NCI-H1694 treated with DMSO at 0.1 percent for 48 hours (cell line): ENCODE data around the gene KRTAP5-4.
"Not testable (repeated sequence)": the region's sequence is repeated elsewhere in the genome, so short reads cannot be mapped to it uniquely, and the experiment has no call there.

Experiments used
- DNase-seq: peaks from one replicate; lab custom pipeline; 2025; lab: John Stamatoyannopoulos, UW

KRTAP5-4 gene

DNA sequence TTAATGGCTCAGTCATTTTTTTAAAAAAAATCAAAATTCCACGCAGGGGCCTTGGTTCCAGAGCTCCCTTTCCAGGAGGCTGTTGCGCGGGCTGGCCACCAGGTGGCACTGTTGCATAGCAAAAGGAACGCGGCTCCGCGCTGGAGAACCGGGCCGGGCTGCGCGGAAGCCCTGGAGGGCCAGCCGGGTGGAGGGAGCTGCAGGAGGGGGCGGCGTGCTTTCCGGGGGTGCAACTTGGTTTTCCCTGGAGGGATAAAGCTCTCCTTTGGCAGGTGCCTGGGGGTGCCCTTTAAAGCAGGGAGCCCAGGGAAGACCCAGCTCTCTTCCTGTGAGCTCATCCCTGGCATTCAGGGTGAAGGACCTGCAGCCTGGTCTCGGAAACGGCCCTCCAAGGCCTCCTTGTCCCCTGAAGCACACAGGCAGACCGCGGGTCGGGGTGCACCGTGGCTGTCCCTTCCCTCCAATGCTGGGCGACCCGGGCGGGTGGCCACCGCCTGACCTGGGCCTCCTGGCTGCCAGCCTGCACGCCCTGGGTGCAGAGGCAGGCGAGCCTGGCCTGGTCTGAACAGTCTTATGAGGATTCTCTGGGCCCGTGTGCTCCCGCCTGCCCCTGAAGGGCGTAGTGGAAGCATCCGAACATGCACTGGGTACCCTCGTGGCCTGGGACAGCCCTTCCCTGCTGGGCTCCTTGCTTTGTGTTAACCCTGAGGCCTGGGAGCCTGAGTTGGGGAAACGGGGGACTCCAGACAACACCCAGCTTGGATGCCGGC lies 31.0 kb upstream of the KRTAP5-4 start:
- no peak for DNase-seq

DNA sequence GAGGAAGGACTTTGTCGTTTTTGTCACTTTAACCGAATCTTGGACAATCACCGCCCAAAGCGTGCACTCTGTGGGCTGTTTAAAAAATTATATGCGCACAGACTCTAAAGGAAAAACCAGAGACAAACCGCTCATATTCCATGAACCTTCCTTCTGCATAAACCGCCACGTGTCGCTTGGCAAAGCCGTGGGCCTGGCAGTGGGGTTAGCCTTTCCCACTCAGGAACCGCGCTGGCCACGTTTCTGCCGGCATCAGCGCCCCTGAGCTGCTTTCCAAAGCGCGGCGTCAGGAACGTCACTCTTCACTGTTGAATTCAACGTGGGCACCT lies 30.5 kb upstream of the KRTAP5-4 start:
- DNase-seq, result no peak

DNA sequence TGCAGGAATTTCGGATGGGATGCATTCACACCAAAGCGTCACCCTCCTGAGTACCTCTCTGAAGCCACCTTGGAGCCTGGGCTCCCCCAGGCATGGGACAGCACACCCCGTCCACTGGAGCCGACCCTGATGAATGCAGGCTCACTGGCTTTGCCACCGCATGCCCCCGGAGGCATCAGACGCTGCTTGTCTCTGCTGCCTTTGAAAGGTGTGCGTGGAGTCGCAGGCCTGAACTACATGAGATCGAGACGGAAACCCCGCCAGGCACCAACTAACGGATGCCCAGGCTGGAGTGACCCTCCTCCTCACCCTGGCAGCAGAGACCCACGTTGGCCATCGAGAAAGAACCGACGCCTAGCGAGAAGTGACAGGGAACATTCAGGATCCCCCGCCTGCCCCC lies 30.1 kb upstream of the KRTAP5-4 start:
- no peak for DNase-seq

DNA sequence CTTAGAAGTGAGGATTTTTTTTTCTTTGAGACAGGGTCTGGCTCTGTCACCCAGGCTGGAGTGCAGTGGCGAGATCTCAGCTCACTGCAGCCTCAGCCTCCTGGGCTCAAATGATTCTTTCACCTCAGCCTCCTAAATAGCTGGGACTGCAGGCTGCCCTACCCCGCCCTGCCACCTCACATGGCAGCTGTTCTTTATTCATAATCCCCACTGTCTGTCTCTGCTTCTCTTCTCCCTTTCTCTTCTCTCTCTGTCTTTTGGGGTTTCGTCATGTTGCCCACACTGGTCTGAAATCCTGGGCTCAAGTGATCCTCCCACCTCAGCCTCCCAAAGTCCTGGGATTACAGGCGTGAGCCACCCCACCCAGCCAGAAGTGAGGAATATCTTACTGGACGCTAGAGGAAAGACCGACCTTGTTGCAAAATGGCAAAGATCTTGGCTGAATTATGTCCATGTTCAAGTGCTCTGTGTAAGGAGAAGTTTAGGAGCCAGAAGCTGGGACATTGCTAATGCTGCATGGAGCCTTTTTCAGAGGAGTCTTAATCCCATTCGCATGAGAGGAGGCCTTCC lies 29.6 kb upstream of the KRTAP5-4 start:
- DNase-seq, result no peak

DNA sequence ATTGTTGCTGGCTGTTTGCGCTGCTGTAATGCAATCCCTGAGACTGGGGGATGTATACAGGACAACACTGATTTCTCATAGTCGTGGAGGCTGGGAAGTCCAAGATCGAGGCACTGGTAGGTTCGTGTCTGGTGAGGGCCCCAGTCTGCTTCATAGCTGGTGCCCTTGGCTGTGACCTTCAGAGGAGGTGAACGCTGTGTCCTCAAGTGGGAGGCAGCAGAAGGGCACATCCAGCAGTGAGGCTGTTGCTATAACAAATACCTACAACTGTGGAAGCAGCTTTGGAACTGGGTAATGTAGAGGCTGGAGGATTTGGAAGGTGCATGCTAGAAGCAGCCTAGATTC lies 29.0 kb upstream of the KRTAP5-4 start:
- no peak for DNase-seq

DNA sequence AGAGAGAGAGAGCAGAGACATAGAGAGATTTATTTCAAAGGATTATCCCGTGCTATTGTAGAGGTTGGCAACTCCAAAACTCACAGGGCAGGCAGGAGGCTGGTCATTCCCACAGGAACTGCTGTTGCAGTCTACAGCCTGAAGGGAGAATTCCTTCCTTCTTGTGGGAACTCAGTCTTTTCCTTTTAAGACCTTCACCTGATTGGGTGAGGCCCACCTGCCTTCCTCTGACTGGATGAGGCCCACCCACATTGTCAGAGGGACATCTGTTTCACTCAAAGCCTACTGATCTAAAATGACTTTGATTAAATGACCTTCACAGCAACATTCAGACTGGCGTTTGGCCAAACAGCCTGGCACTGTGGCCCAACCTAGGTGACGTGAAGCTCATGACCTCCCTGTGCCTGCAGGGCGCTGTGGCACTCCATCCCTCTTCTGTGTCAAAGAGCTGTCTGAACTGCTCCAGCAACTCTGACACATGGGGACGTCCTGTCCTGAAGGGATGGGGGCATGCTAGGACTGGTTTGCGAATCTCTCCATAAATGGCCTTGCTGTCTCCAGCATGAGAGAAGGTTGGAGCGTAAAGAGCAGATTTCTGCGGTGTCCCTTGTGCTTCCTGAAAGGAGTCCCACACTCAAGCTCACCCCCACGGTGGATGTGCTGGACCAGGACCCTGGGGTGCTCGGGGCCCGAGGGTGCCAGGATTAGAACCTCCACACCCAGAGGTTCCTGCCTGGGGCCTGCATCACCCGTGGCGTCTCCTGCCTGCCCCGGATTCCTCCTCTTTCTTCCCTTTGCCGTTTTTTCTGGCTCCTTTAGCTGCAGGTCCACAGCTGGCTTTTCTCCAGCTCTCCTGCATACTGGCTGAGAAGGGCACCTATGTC lies 28.3 kb upstream of the KRTAP5-4 start:
- DNase-seq, result no peak

DNA sequence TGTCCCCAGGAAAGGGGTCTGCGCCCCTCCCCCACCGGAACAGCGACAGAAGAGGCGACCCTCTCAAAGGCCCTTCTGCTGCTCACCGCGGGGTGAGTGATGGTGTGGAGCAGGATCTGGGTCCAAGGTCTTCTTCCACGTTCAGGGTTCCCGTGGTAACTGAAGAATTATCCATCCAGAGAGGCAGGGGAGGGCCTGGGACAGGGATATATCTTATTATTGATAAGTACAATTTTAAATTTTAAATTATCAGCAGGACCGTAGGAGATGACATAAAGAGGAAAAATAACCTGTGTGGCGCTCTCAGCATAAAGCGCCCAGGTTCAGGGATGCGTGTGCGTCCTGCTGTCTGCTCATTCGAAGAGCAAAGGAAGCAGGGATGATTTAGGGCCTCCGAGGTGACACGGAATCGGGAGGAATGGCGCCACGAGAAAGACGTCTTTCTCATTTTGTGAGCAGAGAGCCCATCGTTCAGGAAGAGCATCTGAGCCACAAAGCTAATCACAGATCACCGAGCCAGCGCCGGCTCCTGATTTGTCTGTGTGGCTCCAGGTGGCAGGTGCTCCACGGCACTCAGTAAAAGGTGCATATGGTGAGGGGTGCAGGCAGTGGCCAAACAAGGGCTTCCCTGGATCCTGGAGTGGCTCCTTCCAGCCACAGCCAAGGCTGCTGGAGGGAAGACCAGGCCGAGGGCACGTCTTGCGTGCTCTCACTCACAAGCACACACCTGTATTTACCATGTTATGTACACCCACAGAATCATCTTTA lies 26.9 kb upstream of the KRTAP5-4 start:
- no peak for DNase-seq

DNA sequence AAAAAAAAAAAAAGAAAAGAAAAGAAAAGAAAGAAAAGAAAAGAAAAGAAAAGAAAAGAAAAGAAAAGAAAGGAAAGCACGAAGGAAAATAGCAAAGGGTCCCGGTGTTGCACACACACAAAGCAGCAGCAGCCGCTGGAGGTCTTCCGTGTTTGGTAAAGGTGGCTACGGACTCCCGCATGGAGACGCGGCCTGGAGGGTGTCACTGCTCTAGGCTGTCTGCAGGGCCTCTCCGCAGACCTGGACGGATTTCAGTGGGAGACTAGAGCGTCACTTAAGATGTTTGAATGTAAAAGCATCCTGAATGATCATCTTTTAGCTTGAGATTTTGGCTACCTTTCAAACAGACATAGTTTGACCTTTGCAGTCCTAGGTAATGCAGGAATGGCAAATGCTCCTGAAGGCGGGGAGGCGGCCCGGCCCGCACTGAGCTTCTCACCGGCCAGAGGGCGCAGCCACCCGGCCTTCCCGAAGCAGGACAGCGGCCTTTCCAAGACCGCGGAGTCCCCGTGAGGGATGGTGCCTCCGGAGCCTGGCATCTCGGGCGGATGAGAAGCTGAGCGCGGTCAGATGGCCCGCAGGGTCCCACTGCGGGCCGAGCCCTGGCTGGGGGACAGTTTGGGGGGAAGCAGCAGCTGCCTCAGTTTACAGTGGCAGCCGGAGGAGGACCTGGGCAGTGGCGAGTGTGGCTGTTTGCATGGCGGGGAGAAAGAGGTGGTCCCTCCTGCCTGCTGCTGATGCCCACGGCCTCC lies 26.1 kb upstream of the KRTAP5-4 start:
- no peak for DNase-seq

DNA sequence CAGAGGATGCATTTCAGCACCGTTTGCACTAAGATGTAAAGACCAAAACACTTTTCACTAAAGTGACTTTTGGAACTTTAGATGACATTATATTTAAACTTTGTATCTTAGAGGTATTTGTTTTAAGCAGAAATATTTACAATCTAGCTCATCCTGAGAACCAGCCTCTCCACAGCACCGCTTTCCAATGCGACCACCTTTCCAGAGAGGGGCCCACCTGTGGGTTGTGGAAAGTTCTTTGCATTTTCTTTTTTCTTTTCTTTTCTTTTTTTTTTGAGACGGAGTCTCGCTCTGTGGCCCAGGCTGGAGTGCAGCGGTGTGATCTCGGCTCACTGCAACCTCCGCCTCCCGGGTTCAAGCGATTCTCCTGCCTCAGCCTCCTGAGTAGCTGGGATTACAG lies 24.6 kb upstream of the KRTAP5-4 start:
- DNase-seq, result not testable (repeated sequence)

DNA sequence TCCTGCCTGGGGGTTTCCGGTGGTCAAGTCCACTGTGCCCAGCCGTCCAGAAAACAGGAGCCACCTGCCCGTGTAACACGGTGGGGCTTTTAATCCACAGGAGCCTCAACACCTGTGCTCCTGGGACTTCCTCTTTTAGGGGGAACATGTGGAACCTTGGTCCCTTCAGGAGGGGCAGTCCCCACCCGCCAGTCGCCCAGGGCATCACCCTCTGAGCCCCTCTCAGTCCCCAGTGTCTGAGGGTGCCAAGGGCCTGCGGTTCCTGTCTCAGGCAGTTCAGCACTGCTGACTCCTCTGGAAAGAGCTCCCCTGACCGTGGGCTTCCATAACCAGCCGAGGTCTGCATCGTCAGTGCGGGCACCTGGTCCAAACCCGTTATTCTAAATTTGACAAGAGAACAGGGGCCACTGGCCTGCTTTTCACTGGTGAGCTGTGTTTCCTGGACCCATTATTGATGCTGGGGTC lies 23.5 kb upstream of the KRTAP5-4 start:
- no peak for DNase-seq

DNA sequence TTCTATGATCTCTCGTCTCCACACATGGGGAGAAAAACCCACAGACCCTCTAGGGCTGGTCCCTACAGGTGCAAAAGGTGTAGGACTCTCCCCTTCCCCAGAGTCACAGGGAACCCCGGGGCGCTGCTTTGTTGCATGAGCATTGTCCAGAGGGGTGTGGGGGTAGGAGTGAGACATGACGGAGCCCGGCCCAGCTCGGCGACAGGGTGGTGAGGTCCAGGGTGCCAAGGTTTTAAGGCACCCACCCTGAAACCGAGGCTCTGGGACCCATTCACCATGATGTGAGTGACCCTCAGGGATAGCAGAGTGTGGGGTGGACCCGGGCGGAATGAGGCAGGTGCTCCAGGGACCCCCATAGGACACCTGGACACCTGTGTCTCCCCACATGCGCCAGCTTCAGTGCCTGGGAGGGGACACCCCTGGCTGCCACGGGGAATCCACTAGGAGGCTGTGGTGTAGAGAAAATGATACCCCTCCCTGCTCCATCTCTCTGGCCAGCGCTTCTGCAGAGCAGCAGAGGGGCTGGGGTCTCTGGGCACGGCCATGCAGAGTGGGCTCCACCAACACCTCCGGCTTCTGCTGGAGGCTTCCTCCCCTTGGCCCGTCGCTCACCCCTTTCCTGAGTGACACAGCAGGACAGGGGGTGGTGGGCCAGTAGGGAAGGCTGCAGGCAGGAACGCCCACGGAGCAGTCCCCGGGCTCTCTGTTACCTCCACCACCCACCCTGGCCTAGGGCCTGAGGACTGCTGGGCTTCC lies 22.8 kb upstream of the KRTAP5-4 start:
- no peak for DNase-seq

DNA sequence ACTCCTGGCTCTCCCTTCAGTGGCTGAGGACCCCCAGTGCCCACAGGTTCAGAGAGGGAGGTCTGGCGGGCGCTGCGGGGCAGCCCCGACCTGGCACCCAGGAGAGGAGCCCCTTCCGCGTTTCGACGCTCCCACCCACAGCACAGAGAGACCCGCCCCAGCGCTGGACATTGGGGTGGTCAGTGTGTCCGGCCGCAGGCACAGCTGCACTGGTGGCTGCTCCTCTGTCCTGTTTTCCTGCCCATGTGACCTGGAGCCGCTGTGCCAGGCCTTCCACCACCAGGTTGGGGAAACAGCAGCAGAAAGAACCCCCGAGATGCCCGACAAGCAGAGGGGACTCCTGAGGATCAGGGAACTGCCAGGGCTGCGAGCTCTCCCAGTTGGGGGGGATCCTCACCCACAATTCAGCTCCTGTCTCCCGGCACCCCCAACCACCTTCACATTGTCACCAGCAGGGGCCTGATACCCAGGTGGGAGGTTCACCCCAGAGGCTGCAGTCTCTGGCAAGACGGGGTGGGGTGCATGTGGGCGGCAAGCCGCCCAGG lies 21.3 kb upstream of the KRTAP5-4 start:
- DNase-seq, result no peak

DNA sequence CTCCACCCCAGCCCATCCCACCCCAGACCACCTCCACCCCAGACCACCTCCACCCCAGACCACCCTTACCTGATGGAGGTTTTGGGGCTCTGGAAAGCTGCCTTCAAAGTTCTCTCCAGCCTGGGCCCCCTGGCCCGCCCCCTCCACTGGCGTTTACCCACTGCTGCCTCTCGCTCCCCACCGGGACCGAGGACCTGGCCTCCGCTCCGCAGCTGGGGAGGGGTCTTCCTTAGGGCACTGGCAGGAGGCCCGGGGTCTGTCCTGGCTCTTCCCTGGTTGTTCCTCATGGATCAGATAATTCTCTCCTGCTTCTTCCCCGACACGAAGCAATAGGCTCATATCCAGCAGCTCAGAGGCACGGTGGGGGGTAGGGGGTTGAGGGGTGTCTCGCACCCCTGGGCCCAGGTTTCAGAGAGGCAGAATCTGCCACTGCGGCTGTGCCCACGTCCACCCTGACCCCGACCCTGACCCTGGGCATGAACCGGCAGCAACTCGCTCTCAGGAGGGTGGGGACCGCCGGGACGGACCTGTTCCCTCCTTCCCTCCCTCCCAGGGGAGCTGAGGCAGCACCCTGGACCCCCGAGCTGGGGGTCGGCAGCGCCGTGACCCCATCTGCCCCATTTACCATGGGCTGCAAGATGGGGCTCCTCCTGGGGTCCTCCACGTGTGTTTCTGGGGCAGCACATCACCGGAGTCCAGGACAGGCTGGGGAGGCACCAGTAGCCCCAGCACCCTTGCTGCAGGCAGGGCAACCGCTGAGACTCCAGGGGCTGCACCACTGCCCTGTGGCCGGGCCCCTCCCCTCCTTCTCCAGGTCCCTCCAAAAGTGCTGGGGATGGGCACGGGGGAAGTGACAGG lies 20.6 kb upstream of the KRTAP5-4 start:
- no peak for DNase-seq

DNA sequence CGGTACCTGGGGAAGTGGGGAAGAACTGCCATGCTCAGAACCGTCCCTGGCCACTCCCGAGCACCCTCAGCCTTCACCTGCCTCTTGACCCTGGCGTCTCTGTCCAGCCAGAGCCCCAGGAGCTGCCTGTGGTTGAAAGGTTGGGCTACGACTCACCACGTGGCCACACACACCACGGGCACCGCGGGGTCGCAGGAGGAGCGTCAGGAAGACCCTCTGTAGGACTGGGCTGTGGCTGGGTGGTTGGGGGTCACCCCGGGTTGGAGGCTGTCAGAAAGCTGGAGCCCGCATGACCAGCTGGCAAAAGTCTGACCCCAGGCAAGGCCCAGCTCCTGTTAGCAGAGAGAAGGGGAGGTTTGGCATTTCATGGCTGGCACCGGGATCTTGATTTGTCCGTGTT lies 19.2 kb upstream of the KRTAP5-4 start:
- no peak for DNase-seq

DNA sequence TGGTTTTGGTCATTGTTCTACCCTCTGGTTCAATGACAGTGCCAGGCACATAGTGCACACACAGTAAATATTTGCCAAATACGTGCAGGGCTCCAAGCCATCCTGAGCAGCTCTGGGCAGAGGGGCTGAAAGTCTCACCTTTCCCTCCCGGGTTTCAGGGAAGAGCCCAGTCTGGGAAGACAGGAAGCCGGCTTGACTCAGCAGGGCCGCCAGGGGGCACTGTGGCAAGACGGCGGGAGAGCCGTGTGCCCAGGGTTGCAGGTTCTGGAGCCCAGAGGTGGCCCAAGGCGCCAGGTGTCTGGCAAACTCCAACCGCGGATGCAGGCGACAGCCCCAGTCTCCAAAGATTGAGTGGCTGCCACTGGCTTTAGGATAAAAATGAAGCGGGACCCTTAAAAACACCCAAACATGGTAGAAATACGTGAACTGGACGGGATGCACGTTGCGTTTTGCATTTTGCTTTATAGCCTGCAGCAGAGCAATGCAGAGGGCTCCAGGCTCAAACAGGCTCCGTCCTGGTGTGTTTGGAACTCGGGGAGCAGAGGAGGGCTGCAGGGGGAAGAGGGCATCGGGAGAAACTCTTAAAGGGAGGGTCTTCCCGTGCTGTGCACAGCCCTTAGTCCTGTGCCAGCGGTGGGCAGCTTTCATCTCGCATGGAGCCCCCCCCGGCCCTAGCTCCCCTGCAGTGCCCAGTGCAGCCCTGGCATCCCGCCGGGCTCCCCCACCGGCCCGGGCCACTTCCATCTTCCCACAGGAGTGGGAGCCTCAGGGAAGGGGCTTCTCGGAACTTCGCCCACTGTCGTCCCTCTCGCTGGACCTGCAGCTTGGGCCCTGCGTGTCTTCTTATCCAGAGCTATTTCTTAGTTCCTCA lies 18.4 kb upstream of the KRTAP5-4 start:
- no peak for DNase-seq

DNA sequence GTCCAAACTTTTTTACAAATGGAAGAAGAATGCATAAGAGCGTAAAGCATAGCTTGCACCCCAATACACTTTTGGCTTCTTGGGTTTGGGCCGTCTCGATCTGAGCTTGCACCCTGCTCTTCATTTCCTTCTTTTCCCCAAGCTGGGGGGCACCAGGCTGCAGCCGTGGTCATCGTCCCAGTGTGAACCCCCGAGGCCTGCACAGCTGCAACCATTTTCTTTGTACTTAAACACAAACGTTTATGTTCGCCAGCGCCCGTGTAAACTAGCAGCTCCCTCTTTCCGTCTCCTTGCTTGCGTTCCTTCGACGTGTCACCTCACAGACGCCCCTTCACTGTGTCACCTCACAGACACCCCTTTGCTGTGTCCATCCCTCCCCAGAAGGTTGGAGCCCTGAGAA lies 17.7 kb upstream of the KRTAP5-4 start:
- no peak for DNase-seq

DNA sequence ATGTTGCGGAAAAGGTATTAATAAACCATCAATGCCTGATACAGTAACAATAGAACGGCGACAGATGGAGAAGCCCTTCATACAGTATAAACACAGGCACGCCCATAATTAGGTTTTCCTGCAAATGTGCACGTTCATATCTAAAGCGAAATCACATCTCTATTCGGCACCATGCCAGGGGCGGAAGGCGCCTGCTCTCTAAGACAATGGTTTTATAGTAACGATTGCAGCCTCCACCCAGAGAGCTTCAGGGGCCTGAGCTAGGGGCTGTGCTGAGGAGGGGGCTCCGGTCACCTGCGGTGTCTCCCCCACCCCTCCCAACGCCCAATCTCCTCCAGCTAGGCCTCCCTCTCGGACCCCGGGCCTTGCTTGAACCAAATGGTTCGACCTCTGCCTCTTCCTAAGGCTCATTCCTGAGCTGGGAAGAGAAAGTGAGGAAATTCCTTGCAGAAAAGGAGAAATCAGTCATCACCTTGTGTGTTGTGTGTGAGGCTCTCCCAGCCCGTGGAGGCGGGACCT lies 17.2 kb upstream of the KRTAP5-4 start:
- peak; percentile 61 for DNase-seq

DNA sequence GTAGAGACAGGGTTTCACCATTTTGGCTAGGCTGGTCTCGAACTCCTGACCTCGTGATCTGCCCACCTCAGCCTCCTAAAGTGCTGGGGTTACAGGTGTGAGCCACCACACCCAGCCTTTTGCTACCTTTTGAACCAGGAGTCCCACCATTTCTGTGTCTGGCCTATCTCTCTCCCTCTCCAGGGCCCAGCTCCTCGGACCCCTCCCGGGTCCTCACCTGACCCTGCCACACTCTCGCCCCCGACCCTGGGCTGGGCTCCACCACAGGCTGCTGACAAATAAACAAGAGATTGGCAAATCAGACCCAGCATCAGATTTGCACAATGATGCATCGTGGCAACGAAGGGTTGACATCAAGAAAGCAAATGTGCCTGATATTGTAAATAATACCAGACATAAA lies 16.4 kb upstream of the KRTAP5-4 start:
- DNase-seq, result no peak
